Stimulated activated CD4-positive, alpha-beta T cell treated with anti-CD3 and anti-CD28 coated beads, Interleukin-1b, Interleukin-23, amount 100 ng/mL, for 24 hours (primary cell): ENCODE data around the gene ARHGDIG.
"Not testable (repeated sequence)": the region's sequence is repeated elsewhere in the genome, so short reads cannot be mapped to it uniquely, and the experiment has no call there.

ENCODE experiments used
- DNase-seq, 4 experiments: peaks; one replicate each; pipeline ENCODE4 v3.0.0-alpha.2; 2020; ENCODE audit warnings: low read depth in 4 of 4, low spot score in 1 of 4

Gene ARHGDIG

DNA sequence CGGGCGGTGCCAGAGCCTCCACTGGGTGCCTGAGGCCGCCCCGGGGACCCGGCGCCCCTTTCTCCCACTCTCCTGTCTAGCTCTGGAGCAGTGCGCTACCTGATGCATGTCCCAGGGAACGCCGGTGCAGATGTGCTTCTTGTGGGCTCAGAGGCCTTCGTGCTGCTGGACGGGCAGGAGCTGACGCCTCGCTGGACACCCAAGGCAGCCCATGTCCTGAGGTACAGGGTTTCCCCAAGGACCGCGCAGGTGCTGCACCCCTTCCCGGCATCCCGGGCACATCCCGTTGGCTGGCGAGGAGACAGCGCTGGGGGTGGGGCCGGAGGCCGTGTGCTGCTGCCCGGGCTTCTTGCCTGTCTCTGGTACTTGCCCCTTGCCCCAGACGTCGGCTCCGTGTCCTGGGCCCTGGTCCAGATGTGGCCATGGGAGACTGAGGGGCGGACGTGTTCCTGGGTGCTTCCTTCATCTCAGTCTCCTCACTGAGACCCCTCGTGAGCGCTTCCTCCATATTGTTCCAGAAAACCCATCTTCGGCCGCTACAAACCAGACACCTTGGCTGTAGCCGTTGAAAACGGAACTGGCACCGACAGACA, 17.1 kb upstream of the ARHGDIG start:
- DNase-seq = no peak

DNA sequence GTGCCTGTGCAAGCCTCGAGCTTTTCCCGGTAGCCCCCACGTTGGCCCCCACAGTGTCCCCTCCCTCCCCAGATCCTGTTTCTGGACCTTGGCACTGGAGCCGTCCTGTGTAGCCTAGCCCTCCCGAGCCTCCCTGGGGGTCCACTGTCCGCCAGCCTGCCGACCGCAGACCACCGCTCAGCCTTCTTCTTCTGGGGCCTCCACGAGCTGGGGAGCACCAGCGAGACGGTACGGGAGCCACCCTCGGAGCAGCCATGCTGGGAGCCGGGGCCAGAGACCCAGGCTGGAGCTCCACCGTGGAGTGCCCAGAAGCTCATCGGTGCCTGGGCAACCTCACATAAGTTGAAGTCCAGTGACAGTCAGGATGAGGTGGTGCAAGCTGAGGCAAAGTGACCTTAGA, 16.4 kb upstream of the ARHGDIG start:
- DNase-seq = no peak

DNA sequence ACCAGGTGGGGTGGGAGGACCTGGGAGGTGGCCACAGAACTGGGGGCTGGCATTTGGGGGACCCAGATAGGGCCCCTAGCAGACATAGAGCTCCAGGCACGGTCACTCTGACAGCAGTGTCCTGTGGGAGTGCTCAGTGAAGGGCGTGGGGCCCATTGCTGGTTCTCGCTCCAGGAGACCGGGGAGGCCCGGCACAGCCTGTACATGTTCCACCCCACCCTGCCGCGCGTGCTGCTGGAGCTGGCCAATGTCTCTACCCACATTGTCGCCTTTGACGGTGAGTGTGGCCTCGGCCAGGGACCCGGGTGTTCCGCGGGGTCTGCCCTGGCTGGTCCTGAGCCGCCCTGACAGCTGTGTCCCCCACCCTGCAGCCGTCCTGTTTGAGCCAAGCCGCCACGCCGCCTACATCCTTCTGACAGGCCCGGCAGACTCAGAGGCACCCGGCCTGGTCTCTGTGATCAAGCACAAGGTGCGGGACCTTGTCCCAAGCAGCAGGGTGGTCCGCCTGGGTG, 15.9 kb upstream of the ARHGDIG start:
- no peak for DNase-seq

DNA sequence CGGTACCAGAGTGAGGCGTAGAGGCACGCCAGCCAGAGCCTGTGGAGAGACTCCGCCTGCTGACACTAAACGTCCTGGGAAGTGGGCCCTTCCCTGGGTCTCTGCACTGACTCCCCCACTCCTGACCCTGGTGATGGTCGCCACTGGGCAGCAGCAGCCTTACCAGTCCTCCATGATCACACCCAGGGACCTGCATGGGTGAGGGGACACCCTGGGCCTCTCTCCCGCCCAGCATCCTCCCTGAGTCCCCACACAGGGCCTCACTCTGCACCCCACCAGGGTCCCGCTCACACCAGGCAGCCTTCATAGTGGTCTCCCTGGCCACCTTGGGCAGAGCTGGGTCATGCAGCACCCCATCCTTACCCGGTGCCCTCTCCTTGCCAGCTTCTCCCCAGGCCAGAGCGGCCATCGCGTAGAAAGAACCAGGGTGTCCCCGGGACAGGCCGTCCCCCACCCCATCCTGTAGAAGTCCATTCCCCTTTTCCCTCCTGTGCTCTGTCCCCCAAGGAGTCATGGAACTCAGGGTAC, 15.3 kb upstream of the ARHGDIG start:
- DNase-seq = no peak

DNA sequence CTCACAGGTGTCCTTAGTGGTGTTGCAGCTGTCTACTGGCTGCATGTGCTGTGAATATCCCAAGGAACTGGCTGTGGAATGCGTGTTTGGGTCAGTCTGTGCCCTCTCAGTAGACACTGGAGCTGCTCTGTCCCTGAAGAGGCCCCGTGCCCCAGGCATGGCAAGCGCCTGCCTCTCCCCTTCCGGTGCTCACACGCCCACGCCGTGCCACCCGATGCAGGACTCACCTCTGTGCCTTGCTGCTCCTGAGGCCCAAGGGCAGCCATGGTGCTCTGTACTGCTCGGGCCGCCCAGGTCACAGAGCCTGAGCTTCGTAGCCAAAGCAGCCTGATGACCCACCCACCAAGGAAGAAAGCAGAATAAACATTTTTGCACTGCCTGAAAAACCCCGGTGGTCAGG, 14.7 kb upstream of the ARHGDIG start:
- no peak for DNase-seq

DNA sequence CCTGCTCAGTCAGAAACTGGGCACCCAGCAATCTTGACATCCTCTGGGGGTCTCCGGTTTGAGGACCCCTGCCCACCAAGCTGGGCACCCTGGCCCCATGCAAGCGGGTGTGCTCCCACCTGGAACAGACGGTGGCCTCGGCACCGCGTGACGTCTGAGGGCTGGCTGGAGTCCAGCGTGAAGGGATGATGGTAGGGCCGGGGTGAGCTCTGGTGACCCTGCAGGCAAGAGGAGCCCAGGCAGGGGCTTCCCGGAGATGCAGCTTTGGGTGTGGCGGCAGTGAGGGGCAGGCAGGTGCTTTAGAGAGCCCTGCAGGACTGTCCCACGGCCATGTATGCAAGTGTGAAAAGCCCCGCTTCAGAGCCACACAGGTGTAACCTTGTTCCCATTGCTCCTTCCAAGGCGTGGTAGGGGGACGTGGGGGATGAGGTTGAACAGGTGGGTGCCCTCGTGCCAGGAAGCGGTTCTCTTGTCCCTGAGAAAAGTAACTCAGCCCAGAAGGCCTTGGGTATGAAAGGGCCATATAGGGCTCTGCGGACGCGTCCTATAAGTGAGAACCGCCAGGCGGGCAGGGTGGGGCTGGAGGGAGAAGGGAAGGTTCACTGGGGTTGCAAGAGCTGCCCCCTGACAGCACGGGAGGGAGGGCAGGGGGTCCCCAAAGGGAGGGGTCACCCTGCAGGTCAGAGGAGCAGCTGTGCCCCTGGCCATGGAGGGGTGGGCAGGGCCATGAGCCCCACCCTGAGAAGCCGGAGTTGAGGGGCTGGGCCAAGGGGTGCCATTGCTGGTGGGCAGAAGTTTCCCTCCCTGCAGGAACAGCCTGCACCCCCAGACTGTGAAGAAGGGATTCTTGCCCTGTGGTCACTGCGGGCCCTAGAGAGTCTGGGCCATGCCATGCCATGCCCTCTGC, 13.9 kb upstream of the ARHGDIG start:
- DNase-seq = no peak

DNA sequence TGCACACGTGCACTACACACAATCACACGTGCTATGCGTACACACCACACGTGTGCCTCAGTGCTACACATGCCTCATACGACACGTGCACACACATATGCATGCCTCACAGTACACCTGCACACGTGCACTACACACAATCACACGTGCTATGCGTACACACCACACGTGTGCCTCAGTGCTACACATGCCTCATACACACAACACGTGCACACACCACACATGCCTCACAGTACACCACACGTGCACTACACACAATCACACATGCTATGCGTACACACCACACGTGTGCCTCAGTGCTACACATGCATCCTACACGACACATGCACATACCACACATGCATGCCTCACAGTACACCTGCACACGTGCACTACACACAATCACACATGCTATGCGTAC, 12.8 kb upstream of the ARHGDIG start:
- not testable (repeated sequence) for DNase-seq

DNA sequence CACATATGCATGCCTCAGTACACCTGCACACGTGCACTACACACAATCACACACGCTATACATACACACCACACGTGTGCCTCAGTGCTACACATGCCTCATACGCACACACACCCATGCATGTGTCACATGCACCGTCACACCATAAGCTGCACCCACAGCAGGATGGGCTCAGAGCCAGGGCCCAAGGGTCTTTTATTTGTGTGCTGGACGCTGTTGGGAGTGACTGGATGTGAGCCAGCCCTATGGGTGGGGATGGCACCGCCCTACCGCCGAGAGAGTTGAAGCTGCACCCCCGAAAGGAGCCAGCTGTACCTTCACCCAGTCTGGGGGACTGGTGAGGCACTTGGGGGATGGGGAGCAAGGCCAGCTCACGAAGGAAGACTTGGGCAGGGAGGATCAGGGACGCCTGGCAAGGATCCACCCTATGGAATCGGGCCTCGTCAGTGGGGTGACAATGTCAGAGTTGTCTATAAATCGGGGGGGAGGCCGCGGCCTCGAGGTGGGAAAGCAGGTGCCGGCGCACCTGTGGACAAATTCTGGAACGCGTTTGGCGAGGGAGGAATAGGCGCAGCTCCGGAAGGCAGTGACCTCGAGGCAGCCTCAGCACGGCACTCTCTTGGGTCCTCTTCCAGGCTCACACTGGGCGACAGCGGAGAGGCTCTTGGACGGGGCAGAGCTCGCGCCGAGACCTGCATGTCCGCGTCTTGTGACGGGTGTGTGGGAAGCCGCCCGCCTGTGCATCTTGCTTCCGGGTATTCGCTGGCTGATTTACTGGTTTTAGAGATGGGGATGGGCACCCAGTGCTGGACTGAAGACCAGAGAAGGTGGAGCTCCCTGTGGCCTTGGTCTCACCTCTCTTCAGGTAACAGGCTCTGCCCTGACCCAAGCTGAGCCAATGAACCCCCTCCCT, 12.0 kb upstream of the ARHGDIG start:
- no peak for DNase-seq

DNA sequence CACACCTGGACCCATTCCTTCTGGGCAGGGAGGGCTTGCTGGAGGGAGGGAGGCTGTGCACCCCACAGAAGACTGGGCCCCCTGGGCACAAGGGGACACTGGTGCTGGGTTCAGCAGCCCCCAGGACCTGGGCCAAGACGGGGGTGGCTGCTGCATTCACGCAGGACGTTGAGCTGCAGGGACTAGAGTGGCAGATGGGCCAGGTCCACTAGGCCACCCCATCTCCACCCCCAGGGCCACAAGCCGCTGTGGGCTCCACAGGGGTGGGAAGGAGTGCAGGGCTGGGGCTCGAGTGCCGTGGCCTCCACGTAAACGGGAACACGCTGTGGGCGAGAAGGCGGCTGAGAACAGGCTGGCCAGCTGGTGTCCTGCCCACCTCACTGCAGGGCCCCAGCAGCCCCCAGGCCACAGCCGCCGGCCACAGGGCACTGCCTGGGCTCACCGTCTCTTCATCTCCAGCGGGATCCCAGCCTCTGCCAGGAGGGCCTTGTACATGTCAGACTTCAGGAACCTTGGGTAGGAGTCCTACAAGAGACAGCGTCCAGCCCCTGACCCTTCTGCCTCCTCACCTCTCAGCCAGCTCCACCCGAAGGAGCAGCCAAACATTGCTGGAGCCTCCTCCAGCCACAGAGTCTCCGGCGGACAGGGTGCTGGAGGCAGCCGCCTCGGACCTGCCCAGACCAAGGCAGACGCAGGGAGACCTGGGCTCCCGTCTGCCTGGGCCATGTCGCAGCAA, 11.2 kb upstream of the ARHGDIG start:
- no peak for DNase-seq

DNA sequence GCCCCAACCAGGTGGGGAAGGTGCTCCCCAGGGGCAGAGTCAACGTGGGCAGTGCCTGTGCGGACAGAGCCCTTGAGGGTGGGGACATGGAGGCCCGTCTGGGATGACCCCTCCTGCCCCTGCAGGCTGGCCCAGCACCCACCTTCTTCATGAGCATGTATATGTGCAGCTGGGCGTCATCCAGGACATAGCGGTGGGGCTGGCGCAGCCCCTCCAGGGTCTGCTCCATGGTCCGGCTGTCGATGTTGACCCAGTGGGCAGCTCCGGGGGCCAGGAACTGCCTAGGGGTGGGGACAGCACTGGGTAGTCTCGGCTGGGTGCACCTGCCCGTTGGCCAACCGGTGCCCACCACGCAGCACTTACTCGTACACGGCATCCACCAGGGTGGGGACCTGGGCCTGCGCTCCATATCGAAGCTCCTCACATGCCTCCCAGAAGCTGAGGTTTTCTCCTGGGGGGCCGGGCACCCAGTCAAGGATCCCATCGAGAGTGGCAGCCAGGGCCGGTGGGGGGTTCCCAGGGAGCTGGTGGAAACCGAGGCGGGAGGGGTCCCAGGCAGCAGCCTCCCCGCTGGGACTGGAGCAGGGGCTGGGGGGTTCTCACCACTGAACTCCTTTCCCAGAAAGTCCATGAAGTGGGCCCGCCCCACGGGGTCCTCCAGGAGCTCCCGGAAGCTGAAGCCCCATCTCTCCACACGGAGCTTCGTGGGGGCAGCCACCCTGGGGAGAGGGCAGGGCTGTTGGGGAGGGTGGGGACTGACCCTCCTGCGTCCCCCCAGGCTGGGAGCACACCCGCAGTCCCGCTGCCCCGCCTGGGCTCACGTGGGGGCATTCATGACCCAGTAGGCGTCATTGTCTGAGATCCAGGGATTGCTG, 9.8 kb upstream of the ARHGDIG start:
- DNase-seq = no peak

DNA sequence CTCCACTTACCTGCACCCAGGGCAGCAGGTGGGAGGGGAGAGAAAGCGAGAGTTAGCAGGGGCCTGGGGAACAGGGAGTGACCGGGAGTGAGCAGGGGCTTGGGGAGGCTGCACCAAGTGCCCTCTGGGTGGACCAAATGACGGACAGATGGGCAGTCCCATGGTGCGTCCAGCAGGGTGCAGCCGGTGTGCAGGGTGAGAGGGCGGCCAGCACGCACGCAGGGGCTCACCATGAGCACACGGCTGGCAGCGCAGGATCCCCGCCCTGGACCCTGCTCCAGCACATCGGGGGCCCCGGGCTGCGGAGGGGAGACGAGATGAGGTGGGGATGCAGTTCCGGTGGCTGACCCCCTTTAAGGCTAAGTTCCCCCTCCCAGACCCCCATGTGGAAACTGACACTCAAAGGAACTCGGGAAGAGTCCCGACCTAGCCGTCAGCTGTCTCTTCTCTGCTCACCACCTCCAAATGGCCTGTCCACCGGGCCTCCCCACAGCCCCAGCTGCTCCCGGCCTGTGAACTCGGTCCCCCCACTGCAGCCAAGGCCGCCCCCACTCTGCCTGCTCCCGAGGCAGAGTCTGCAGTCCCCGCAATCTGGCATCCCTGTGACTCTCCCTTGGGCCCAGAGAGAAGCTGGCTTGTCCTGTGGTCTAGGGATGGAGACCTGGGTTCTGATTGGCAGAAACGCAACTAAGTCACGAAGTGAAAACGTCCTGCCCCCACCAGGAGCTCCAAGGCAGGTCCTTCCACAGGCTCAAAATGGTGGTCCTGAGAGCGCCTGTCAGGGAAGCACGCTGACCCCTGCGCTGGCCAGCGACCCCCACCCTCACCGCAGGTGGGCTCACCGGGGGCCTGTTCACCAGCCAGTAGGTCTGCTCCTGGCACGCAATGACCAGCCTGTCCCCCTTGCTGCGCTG, 7.5 kb upstream of the ARHGDIG start:
- DNase-seq = no peak

DNA sequence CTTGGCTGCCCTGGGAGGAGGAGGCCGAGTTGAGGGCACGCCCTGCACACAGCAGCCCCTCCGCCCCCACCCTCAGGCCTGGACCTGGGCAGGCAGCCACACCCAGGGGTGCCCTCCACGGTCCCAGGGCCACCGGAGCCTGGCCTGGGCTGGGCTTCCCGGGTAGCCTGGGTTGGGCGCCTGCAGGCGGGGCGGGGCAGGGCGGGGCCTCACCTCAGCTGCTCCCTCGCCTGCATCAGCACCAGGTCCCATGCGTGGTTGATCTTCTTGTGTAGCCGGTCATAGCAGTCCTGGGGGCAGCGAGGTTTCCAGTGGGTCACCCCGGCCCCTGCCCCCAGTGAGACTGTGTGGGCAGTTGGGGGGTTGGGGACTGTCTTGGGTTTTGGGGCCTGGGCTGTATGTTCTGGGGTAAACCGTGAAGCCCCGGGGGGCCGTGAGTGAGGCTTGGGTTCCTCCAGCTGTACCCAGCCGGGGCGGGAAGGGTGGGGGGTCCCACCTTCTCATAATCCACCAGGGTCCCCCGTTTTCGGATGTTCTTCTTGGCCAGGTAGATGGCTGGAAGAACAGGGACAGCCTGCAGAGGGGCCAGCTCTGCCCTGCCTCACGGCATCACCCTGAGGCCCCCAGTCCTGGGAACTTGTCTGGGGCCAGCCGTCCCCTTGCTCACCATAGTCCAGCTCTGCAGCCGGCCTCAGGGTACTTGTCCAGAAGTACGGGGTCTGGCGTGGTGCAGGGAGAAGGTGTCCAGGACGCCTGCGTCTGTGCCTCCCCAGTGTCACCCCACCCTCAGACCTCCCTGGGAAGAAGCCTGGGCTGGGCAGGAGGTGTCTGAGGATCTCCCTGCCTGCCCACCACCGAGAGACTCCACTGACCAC, 6.6 kb upstream of the ARHGDIG start:
- DNase-seq = no peak

DNA sequence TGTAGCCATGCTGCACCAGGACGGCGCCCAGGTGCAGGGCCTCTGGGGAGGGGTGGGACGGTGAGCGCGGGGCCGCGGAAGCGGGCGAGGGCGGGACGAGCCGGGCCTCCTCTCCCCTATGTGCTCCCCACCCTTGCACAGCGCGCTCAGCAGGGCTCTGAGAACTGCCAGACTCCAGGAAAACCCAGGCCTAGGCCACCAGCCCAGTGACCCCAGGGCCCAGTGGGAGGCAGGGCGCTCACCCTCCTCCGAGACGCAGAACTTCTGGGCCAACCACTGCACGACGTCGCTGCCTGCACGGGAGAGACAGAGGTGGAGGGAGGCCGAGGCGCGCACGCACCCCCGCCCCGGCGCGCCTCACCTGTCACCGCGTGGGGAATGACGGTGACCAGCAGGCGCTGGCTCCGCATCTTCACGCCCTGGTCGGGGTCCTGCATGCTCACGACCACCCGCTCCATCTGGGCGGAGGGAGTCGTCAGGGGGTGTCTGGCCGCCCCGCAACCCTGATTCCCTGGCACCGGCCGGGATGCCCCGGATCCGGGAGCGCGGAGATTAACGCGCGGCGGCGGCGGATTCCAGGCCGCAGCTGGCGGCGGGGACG, 5.2 kb upstream of the ARHGDIG start:
- no peak for DNase-seq

DNA sequence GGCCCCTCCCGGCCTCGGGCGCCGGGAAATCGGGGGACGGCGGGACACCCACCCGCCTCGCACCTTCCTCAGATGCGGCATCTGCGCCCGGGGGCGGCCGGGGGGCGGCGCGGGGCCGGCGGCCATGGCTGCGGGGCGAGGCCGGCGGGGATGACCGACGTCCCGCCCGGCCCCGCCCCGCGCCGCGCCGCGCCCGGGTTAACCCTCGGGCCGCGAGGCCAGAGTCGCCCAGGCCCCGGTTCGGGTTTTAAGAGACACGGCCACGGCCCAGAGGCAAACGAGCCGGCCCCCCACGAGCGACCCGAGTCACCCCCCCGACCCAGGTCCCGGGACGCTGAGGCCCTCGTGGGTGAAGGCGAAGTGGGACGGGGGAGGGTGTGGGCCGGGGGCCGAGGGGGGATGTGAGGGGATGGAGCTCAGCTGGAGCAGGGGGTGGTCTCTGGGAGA, 4.6 kb upstream of the ARHGDIG start, which contains the start of gene RGS11:
RGS11 (minus strand) TSS at position 159 of the 447 bp plus-strand sequence; CDS start at position 126, 33 bp downstream.
- no peak for DNase-seq

DNA sequence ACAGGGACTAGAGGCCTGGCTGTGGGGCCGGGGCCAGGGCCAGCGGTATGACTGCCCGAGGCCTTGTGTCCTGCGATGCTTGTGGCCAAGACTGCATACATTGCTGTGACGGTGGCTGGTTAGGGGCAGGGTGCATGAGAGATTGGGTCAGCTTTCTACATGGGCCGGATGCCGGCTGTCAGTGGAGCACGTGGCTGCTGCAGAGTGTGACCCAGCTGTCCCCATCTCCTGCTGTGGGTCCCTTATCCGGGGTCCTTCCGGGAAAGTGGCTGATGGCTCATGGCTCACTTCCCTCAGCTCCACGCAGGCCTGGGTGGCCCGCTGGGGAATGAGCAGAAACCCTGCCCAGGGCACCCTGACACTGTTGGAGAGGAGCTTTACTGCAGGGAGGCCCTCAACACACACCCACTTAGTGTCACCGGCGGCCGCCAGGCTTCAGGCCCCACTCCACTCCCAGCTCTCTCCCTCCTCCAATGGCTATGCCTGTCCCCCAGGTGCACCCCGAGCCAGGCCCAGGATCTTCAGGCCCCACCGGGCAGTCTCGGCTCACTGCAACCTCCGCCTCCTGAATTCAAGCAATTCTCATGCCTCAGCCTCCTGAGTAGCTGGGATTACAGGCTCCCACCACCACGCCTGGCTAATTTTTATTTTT, 3.8 kb upstream of the ARHGDIG start:
- no peak for DNase-seq

DNA sequence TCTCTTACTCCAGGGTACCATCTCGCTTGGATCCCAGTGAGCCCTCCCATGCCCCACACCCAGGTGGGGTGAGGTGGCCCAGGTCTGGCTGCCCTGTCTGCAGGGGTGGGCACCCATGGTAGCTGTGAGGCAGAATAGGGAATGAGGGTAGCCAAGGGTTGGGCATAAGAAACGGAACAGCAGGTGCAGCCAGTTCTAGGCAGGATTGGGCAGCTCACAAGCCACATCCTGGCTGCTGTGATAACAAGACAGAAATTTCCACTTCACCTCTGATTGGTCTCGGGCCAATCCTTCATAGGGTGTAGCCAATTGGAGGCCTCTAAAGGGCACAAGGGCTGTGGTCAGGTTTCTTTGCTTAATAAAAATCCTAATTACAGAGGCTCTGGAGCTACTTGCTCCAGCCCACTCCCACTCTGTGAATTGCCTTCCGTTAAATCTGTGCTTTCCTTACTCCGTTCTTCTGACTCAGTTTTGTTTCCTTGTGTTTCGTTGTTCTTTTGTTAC, 1.5 kb upstream of the ARHGDIG start:
- DNase-seq = no peak
